IPS-NIHi7 (cell line): ENCODE results near the gene DMD.
A peak's percentile ranks its signal among the peaks of the same experiment; 100 is the strongest.

Source experiments
- DNase-seq: peaks from one replicate; pipeline ENCODE4 v3.0.0; 2012; ENCODE audit warnings: mixed read lengths; ENCODE audit errors: extremely low spot score

The DMD gene

GRCh38 chrX:33045245-33045644 lies 166.1 kb downstream of the DMD start:
- no peak for DNase-seq

- DNase-seq: no peak
These were observed 170.2 kb downstream of the DMD start for GRCh38 chrX:33041141-33041540.

- no peak for DNase-seq
These were observed 178.6 kb downstream of the DMD start for GRCh38 chrX:33032700-33033099.

- DNase-seq: no peak
These were observed 196.4 kb downstream of the DMD start for GRCh38 chrX:33014949-33015348.

- no peak for DNase-seq
These were observed 197.3 kb downstream of the DMD start for GRCh38 chrX:33014086-33014485.

GRCh38 chrX:33001107-33001506 lies 210.2 kb downstream of the DMD start:
- no peak for DNase-seq

GRCh38 chrX:32998776-32999175 lies 212.6 kb downstream of the DMD start:
- no peak for DNase-seq

- no peak for DNase-seq
These were observed 215.9 kb downstream of the DMD start for GRCh38 chrX:32995427-32995826.

GRCh38 chrX:32987142-32987541 lies 224.2 kb downstream of the DMD start:
- peak; percentile 55 for DNase-seq

- no peak for DNase-seq
These were observed 225.8 kb downstream of the DMD start for GRCh38 chrX:32985544-32985943.

GRCh38 chrX:32966821-32967355 lies 244.5 kb downstream of the DMD start:
- no peak for DNase-seq

GRCh38 chrX:32954125-32954524 lies 257.2 kb downstream of the DMD start:
- DNase-seq: no peak

GRCh38 chrX:32948130-32948529 lies 263.2 kb downstream of the DMD start:
- DNase-seq: no peak

- no peak for DNase-seq
These were observed 274.3 kb downstream of the DMD start for GRCh38 chrX:32937043-32937442.

GRCh38 chrX:32933548-32933947 lies 277.8 kb downstream of the DMD start:
- DNase-seq: no peak

GRCh38 chrX:32929040-32929439 lies 282.3 kb downstream of the DMD start:
- DNase-seq: no peak

- DNase-seq: no peak
These were observed 315.3 kb downstream of the DMD start for GRCh38 chrX:32896088-32896487.

GRCh38 chrX:32894679-32895078 lies 316.7 kb downstream of the DMD start:
- DNase-seq: no peak

GRCh38 chrX:32893751-32894150 lies 317.6 kb downstream of the DMD start:
- no peak for DNase-seq

GRCh38 chrX:32877592-32877991 lies 333.8 kb downstream of the DMD start:
- DNase-seq: peak; percentile 19

- DNase-seq: no peak
These were observed 336.5 kb downstream of the DMD start for GRCh38 chrX:32874839-32875238.

- DNase-seq: no peak
These were observed 337.6 kb downstream of the DMD start for GRCh38 chrX:32873786-32874185.

GRCh38 chrX:32871636-32872035 lies 339.7 kb downstream of the DMD start:
- no peak for DNase-seq

- DNase-seq: no peak
These were observed 342.8 kb downstream of the DMD start for GRCh38 chrX:32868524-32868895.
